Natural killer cell (primary cell): Measurements from ENCODE around the gene HLA-DMA. TPM values are rescaled to one million over a fixed set of nuclear protein-coding genes. Genes with fewer than 3 reads are reported as not detected.

Experiments used
- ATAC-seq, 3 donors: fragments of 150-1000 bp in 2 of 3; fragments of 200-7000 bp in 1 of 3; cut with Tn5 transposase; 1 replicate in 1 of 3; 2 replicates in 2 of 3; pipeline ENCODE4 v1.10.0; 2021; ENCODE audit warnings: mild to moderate bottlenecking in 2 of 3, moderate library complexity in 2 of 3
- DNase-seq, 2 donors: peaks; one replicate each; pipeline versions ENCODE4 v3.0.0 to v3.0.0-alpha.2; 2013 to 2021; ENCODE audit warnings: mixed read lengths in 1 of 2
- H3K27ac ChIP-seq: one replicate; pipeline ENCODE4 v1.5.1; 2013; ENCODE audit warnings: mild to moderate bottlenecking, low read length
- H3K27me3 ChIP-seq: one replicate; pipeline ENCODE4 v1.6.1; 2013; ENCODE audit warnings: low read length; ENCODE audit not compliant: control insufficient read depth, insufficient read depth
- H3K36me3 ChIP-seq: one replicate; pipeline ENCODE4 v1.6.1; 2013; ENCODE audit warnings: low read length; ENCODE audit not compliant: control insufficient read depth, insufficient read depth
- H3K4me1 ChIP-seq: one replicate; pipeline ENCODE4 v1.6.1; 2013; ENCODE audit warnings: low read length; ENCODE audit not compliant: control insufficient read depth, insufficient read depth
- H3K4me3 ChIP-seq: one replicate; pipeline ENCODE4 v1.5.1; 2013; ENCODE audit warnings: low read length
- H3K9me3 ChIP-seq: one replicate; pipeline ENCODE4 v1.6.1; 2013; ENCODE audit warnings: low read length; ENCODE audit not compliant: control insufficient read depth, insufficient read depth
- H3K27ac Mint-ChIP-seq, 2 donors: one replicate each; pipeline ENCODE4 v1.8.0; 2022; ENCODE audit warnings: mild to moderate bottlenecking in 2 of 2, mixed read lengths in 2 of 2, moderate library complexity in 1 of 2
- H3K27me3 Mint-ChIP-seq, 2 donors: one replicate each; pipeline ENCODE4 v1.8.0; 2022; ENCODE audit warnings: low read depth in 2 of 2, mixed read lengths in 2 of 2
- H3K36me3 Mint-ChIP-seq: one replicate; pipeline ENCODE4 v1.8.0; 2022; ENCODE audit warnings: mixed read lengths
- H3K4me1 Mint-ChIP-seq, 2 donors: one replicate each; pipeline ENCODE4 v1.8.0; 2022; ENCODE audit warnings: mixed read lengths in 2 of 2
- H3K4me3 Mint-ChIP-seq: one replicate; pipeline ENCODE4 v1.8.0; 2022; ENCODE audit warnings: mild to moderate bottlenecking, moderate library complexity, mixed read lengths
- H3K9me3 Mint-ChIP-seq, 2 donors: one replicate each; pipeline ENCODE4 v1.8.0; 2022; ENCODE audit warnings: mixed read lengths in 2 of 2
- CTCF ChIP-seq: fragments of 200-600 bp; IDR thresholded peaks from one replicate; pipeline ENCODE4 v1.8.0; 2022; ENCODE audit warnings: antibody characterized with exemption
- WGBS: methylation state at CpG from one replicate; pipeline ENCODE4 v1.1.7; 2013; ENCODE audit warnings: missing lambda C conversion rate; ENCODE audit not compliant: insufficient coverage; 5-methylcytosine and 5-hydroxymethylcytosine counted together
- intact Hi-C: fragments of 100-400 bp; cut with micrococcal nuclease; formaldehyde crosslinking; loops from one replicate; pipeline ENCODE4 v1.14.2; 2022
- total RNA-seq, 4 donors: library from RNA; stranded (reverse); fragments of 120-200 nt in 1 of 4; gene quantifications; one replicate each; pipeline versions ENCODE4 v1.2.3 to v1.2.4, GENCODE V29; 2013 to 2022

Gene HLA-DMA
- total RNA-seq, 3 donors from 2014 or later (not counting 1 experiment from before 2014, with no cell fraction given) = 39.2 to 57.5 (median 48.1) TPM

- peak overlapping the region; percentile 78 for H3K4me3 ChIP-seq
- Mint-ChIP-seq H3K9me3 (no peaks in the 10 kb centered on the region), H3K27ac (peak overlapping the region; percentile 91 to 97), H3K27me3 (no peaks in the 10 kb centered on the region), H3K4me1 (peaks cover 47 to 57% of the 10 kb centered on the region in 2 donors), H3K4me3 (peak overlapping the region; percentile 96), H3K36me3 (no peaks in the 10 kb centered on the region)
- intact Hi-C loops = loop anchor here (1.0 kb wide), 2 partner anchors 14 to 26 kb away; partner anchors contain the start of genes HLA-DMA and HLA-DMB
- no peaks in the 10 kb centered on the region for H3K9me3 ChIP-seq
- ATAC-seq (no peak), DNase-seq (peak in 1 of 2 donors; percentile 74)
- 3% methylated on average over 15 of the region's 16 CpGs for WGBS
- peaks cover 27% of the 10 kb centered on the region for H3K4me1 ChIP-seq
- peak; percentile 51 for TF ChIP-seq CTCF
- no peaks in the 10 kb centered on the region for H3K27me3 ChIP-seq
- no peaks in the 10 kb centered on the region for H3K36me3 ChIP-seq
- H3K27ac ChIP-seq = peak overlapping the region; percentile 92
Observed at GRCh38 chr6:32967151-32968091, 14.5 kb upstream of the HLA-DMA start.

GRCh38 chr6:32964776-32965175, 11.9 kb upstream of the HLA-DMA start:
- peak overlapping the region; percentile 91 to 97 for H3K27ac Mint-ChIP-seq
- no peaks in the 10 kb centered on the region for H3K36me3 ChIP-seq
- TF ChIP-seq CTCF = no peak
- H3K27me3 ChIP-seq = no peaks in the 10 kb centered on the region
- intact Hi-C loops = no loop called here
- WGBS = 97% methylated on average over 4 of the region's 5 CpGs
- no peaks in the 10 kb centered on the region for H3K9me3 Mint-ChIP-seq
- ATAC-seq = no peak
- no peak for DNase-seq
- no peak overlapping the region for H3K4me3 ChIP-seq
- peaks cover 30 to 44% of the 10 kb centered on the region in 2 donors for H3K4me1 Mint-ChIP-seq
- H3K36me3 Mint-ChIP-seq = no peaks in the 10 kb centered on the region
- H3K27ac ChIP-seq = no peak overlapping the region
- H3K4me1 ChIP-seq = peaks cover 17% of the 10 kb centered on the region
- no peaks in the 10 kb centered on the region for H3K27me3 Mint-ChIP-seq
- no peaks in the 10 kb centered on the region for H3K9me3 ChIP-seq
- no peak overlapping the region for H3K4me3 Mint-ChIP-seq

- Histone ChIP-seq H3K4me1 (peaks cover 10% of the 10 kb centered on the region), H3K36me3 (no peaks in the 10 kb centered on the region), H3K27ac (no peak overlapping the region), H3K4me3 (no peak overlapping the region), H3K27me3 (no peaks in the 10 kb centered on the region), H3K9me3 (no peaks in the 10 kb centered on the region)
- TF ChIP-seq CTCF = no peak
- 77% methylated on average over 1 of the region's 1 CpG for WGBS
- Mint-ChIP-seq H3K27me3 (no peaks in the 10 kb centered on the region), H3K27ac (peak overlapping the region in 1 of 2 donors; percentile 0), H3K9me3 (no peaks in the 10 kb centered on the region), H3K36me3 (no peaks in the 10 kb centered on the region), H3K4me3 (no peak overlapping the region), H3K4me1 (peaks cover 26 to 39% of the 10 kb centered on the region in 2 donors)
- DNase-seq (no peak), ATAC-seq (no peak)
- intact Hi-C loops = no loop called here
Observed at GRCh38 chr6:32963866-32964265, 11.0 kb upstream of the HLA-DMA start.
